ENCODE results near the gene KRTDAP.
"Not testable (repeated sequence)": the region's sequence is repeated elsewhere in the genome, so short reads cannot be mapped to it uniquely, and the experiment has no call there.

KRTDAP gene

DNA sequence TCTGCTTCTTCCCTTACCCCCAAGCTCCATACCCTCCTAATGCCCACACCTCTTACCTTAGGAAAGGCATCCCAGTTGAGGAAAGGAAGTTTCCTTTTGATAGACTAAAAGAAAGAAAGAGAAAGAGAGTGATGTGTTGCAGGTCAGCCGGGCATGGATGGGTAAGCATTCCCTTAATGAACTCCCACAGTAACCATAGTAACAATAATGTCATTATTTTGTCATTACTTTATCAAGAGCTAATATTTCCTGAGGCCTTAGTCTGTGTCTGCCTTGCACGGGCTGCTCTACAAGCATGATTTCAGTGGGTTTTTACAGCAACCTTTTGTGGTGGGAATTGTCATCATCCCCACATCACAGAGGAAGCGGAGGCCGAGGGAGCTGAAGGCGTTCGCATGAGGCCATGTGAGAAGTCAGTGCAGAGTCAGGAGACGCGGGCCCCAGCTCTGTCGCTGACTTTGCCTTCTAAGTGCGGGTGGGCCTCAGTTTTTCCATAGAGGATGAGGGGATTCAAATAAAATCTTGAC lies 2.5 kb downstream of the KRTDAP start:
- H3K4me3 ChIP-seq (replicated peaks in 1 of 2; ENCODE audit: low read depth in 2 of 2, low read length in 2 of 2), result no peak overlapping the region
- DNase-seq (ENCODE audit: low read depth in 2 of 2), result no peak
- TF ChIP-seq, protein P1, sequence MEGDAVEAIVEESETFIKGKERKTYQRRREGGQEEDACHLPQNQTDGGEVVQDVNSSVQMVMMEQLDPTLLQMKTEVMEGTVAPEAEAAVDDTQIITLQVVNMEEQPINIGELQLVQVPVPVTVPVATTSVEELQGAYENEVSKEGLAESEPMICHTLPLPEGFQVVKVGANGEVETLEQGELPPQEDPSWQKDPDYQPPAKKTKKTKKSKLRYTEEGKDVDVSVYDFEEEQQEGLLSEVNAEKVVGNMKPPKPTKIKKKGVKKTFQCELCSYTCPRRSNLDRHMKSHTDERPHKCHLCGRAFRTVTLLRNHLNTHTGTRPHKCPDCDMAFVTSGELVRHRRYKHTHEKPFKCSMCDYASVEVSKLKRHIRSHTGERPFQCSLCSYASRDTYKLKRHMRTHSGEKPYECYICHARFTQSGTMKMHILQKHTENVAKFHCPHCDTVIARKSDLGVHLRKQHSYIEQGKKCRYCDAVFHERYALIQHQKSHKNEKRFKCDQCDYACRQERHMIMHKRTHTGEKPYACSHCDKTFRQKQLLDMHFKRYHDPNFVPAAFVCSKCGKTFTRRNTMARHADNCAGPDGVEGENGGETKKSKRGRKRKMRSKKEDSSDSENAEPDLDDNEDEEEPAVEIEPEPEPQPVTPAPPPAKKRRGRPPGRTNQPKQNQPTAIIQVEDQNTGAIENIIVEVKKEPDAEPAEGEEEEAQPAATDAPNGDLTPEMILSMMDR (IDR thresholded peaks at IDR 0.05; ENCODE audit: low read depth, low read length), result no peak

DNA sequence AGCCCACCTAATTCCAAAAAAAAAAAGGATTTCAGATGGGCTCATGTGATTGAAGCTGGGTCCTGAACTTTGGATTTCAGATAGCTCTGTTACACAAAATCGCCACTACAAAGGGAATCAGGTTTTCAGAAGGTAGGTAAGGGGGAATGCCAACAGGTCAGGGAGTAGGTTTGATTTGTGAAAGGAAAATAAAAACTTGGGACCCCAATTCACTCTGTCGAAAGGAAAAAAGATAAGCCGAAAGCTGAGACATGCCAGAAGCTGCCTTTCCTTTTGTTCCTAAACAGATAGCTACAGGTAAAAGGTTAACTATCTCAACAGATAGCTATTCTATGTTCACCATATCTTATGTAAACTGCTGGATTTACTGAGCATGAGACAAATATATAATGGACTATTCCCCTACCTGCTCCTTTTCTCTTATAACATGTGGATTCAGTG lies 4.0 kb downstream of the KRTDAP start:
- no peak for DNase-seq (ENCODE audit: low read depth in 2 of 2)

DNA sequence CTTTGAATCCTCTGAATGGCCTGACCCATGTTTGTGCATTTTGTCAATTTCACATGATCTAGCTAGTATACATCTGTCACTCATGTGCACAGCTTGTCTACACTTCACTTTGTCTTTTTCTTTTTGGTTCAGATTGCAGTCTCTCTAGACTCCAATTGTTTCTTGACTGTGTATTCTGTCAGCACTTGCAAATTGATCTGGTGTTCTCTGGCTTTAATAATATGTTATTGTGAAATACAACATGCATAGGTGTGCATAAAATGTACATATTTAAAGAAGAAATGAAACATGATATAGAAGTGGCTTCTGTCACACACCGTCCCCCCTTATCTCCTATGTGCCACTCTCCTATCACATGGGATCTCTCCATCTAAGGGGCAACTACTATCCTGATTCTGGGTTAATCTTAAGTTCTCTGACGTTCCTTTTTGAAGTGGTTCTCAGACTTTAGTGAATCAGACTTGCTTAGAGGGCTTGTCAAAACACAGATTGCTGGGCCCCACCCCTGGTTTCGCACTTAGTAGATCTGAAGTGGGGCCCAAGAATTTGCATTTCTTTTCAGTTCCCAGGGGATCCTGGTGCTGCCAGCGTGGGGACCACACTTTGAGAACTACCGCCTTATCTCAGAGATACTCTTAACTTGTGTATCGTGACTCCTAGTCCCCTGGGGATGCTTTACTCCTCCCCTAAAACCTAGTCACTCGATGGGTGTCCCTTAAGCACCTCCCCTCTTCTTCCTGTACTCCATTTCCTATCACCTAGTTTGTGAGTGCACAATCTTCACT lies 5.8 kb downstream of the KRTDAP start:
- H3K4me3 ChIP-seq (replicated peaks in 1 of 2; ENCODE audit: low read depth in 2 of 2, low read length in 2 of 2), result no peak overlapping the region
- DNase-seq (ENCODE audit: low read depth in 2 of 2), result peak in 1 of 2 donors; percentile 9
- TF ChIP-seq, protein P1 (IDR thresholded peaks at IDR 0.05; ENCODE audit: low read depth, low read length), result no peak

More for the DNA sequence above, 4.0 kb downstream of the KRTDAP start:
- no peak overlapping the region for H3K4me3 ChIP-seq (replicated peaks in 1 of 2; ENCODE audit: low read depth in 2 of 2, low read length in 2 of 2)
- TF ChIP-seq, protein P1 (IDR thresholded peaks at IDR 0.05; ENCODE audit: low read depth, low read length), result no peak

DNA sequence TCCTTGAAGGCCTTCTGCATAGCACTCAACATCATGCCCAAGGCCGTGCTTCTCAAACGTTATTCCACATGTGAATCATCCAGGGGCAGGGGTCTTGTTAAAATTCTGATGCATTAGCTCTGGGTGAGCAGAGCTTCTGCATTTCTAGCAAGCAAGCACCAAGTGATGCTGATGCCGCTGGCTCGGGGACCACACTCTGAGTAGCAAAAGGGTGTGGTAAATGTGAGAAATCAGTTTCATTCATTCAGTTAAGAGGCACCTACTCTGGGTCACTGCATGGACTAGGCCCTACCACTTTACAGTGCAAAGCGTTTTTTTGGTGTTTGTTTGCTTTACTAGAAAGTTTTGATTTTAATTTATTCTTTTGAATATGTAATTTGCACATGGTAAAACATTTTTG lies 7.2 kb downstream of the KRTDAP start:
- TF ChIP-seq, protein P1 (IDR thresholded peaks at IDR 0.05; ENCODE audit: low read depth, low read length), result no peak
- H3K4me3 ChIP-seq (replicated peaks in 1 of 2; ENCODE audit: low read depth in 2 of 2, low read length in 2 of 2), result no peak overlapping the region
- DNase-seq (ENCODE audit: low read depth in 2 of 2), result no peak

DNA sequence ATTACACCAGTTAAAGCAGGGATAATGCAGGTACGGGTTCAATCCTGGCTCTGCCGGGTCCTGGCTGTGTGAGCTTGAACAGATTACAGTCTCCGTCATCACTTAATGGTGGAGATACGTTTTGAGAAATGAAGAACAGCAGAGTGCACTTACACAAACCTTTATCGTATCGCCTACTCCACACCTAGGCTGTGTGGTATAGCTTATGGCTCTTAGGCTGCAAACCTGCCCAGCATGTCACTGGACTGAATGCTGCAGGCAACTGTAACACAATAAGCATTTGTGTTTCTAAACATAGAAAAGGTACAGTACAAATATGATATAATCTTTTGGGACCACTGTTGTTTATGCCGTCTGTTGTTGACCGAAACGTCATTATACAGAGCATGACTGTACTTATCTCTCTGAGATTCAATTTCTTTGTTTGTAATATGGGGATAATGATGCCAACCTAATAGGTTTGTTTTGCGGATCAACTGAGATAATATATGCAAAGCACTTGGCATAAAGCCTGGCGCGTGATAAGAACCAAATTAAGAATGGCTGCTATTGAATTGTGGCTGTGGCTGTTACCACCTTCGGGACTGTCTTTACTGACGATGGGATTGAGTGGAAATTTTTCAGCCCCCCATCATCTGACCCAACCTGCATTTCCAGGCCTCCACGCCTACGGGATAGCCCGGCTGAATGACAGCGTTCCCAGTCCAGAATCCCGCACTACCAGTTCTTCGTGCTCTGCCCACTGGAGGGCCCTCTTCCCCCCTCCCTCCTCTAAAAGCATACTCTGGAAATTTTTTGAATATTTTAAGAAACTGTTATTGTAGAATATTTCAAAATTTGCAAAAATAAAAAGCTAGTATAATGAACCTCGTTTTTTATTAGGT lies 11.2 kb downstream of the KRTDAP start:
- no peak for DNase-seq (ENCODE audit: low read depth in 2 of 2)
- TF ChIP-seq, protein P1 (IDR thresholded peaks at IDR 0.05; ENCODE audit: low read depth, low read length), result no peak
- no peak overlapping the region for H3K4me3 ChIP-seq (replicated peaks in 1 of 2; ENCODE audit: low read depth in 2 of 2, low read length in 2 of 2)

DNA sequence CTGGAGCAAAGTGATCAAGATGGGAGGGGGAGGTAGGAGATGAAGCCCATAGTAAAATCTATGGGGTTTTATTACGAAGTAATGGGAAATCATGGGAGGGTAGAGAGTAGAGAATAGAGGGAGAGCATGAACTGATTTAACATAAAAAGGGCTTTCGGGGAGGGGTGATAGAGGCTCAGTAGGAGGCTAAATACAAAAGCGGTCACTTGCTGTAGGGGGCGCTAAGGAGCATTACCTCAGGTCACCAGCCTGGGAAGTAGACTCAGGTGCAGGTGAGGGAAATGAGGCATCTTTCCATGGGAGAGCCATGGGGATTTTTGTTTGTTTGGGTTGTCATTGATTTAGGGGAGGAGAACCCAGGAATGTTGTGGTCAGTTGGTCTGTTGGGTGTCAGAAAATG lies 14.1 kb downstream of the KRTDAP start:
- DNase-seq (ENCODE audit: low read depth in 2 of 2), result no peak
- no peak overlapping the region for H3K4me3 ChIP-seq (replicated peaks in 1 of 2; ENCODE audit: low read depth in 2 of 2, low read length in 2 of 2)

DNA sequence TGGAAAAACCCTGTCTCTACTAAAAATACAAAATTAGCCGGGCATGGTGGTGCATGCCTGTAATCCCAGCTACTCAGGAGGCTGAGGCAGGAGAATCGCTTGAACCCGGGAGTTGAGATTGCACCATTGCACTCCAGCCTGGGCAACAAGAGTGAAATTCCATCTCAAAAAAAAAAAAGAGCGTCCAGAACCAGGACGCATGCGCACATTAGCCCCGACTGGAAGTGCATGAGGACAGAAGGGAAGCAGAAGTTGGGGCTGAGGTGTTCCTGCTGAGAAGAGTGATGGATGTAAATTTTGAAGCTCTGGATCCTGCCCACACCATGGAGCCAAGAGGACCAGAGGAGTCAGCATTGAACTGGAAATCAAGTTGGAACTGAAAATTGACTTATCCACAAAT lies 15.7 kb downstream of the KRTDAP start:
- H3K4me3 ChIP-seq (replicated peaks in 1 of 2; ENCODE audit: low read depth in 2 of 2, low read length in 2 of 2); DNase-seq (ENCODE audit: low read depth in 2 of 2): not testable (repeated sequence)

More for the DNA sequence above, 14.1 kb downstream of the KRTDAP start:
- TF ChIP-seq, protein P1 (IDR thresholded peaks at IDR 0.05; ENCODE audit: low read depth, low read length), result peak; percentile 14
